Natural killer cell (primary cell): ENCODE data around the gene ASIC2. TPM values are rescaled to one million over a fixed set of nuclear protein-coding genes. Genes with fewer than 3 reads are reported as not detected.

ENCODE experiments used
- ATAC-seq, 3 donors: fragments of 150-1000 bp in 2 of 3; fragments of 200-7000 bp in 1 of 3; cut with Tn5 transposase; 1 replicate in 1 of 3; 2 replicates in 2 of 3; pipeline ENCODE4 v1.10.0; 2021; ENCODE audit warnings: mild to moderate bottlenecking in 2 of 3, moderate library complexity in 2 of 3
- DNase-seq, 2 donors: peaks; one replicate each; pipeline versions ENCODE4 v3.0.0 to v3.0.0-alpha.2; 2013 to 2021; ENCODE audit warnings: mixed read lengths in 1 of 2
- H3K27ac ChIP-seq: one replicate; pipeline ENCODE4 v1.5.1; 2013; ENCODE audit warnings: mild to moderate bottlenecking, low read length
- H3K27me3 ChIP-seq: one replicate; pipeline ENCODE4 v1.6.1; 2013; ENCODE audit warnings: low read length; ENCODE audit not compliant: control insufficient read depth, insufficient read depth
- H3K36me3 ChIP-seq: one replicate; pipeline ENCODE4 v1.6.1; 2013; ENCODE audit warnings: low read length; ENCODE audit not compliant: control insufficient read depth, insufficient read depth
- H3K4me1 ChIP-seq: one replicate; pipeline ENCODE4 v1.6.1; 2013; ENCODE audit warnings: low read length; ENCODE audit not compliant: control insufficient read depth, insufficient read depth
- H3K4me3 ChIP-seq: one replicate; pipeline ENCODE4 v1.5.1; 2013; ENCODE audit warnings: low read length
- H3K9me3 ChIP-seq: one replicate; pipeline ENCODE4 v1.6.1; 2013; ENCODE audit warnings: low read length; ENCODE audit not compliant: control insufficient read depth, insufficient read depth
- H3K27ac Mint-ChIP-seq, 2 donors: one replicate each; pipeline ENCODE4 v1.8.0; 2022; ENCODE audit warnings: mild to moderate bottlenecking in 2 of 2, mixed read lengths in 2 of 2, moderate library complexity in 1 of 2
- H3K27me3 Mint-ChIP-seq, 2 donors: one replicate each; pipeline ENCODE4 v1.8.0; 2022; ENCODE audit warnings: low read depth in 2 of 2, mixed read lengths in 2 of 2
- H3K36me3 Mint-ChIP-seq: one replicate; pipeline ENCODE4 v1.8.0; 2022; ENCODE audit warnings: mixed read lengths
- H3K4me1 Mint-ChIP-seq, 2 donors: one replicate each; pipeline ENCODE4 v1.8.0; 2022; ENCODE audit warnings: mixed read lengths in 2 of 2
- H3K4me3 Mint-ChIP-seq: one replicate; pipeline ENCODE4 v1.8.0; 2022; ENCODE audit warnings: mild to moderate bottlenecking, moderate library complexity, mixed read lengths
- H3K9me3 Mint-ChIP-seq, 2 donors: one replicate each; pipeline ENCODE4 v1.8.0; 2022; ENCODE audit warnings: mixed read lengths in 2 of 2
- CTCF ChIP-seq: fragments of 200-600 bp; IDR thresholded peaks from one replicate; pipeline ENCODE4 v1.8.0; 2022; ENCODE audit warnings: antibody characterized with exemption
- WGBS: methylation state at CpG from one replicate; pipeline ENCODE4 v1.1.7; 2013; ENCODE audit warnings: missing lambda C conversion rate; ENCODE audit not compliant: insufficient coverage; 5-methylcytosine and 5-hydroxymethylcytosine counted together
- intact Hi-C: fragments of 100-400 bp; cut with micrococcal nuclease; formaldehyde crosslinking; loops from one replicate; pipeline ENCODE4 v1.14.2; 2022
- total RNA-seq, 4 donors: library from RNA; stranded (reverse); fragments of 120-200 nt in 1 of 4; gene quantifications; one replicate each; pipeline versions ENCODE4 v1.2.3 to v1.2.4, GENCODE V29; 2013 to 2022

Gene ASIC2
- total RNA-seq, 3 donors from 2014 or later (not counting 1 experiment from before 2014, with no cell fraction given) = not detected

- no peak overlapping the region for H3K27ac ChIP-seq
- no peaks in the 10 kb centered on the region for H3K27me3 ChIP-seq
- H3K36me3 ChIP-seq = no peaks in the 10 kb centered on the region
- ATAC-seq (no peak), DNase-seq (no peak)
- H3K4me3 ChIP-seq = no peak overlapping the region
- WGBS = 76% methylated on average over 3 of the region's 3 CpGs
- Mint-ChIP-seq H3K9me3 (no peaks in the 10 kb centered on the region), H3K4me3 (no peak overlapping the region), H3K4me1 (no peaks in the 10 kb centered on the region), H3K27ac (no peak overlapping the region), H3K27me3 (peaks cover 6 to 44% of the 10 kb centered on the region in 2 donors), H3K36me3 (no peaks in the 10 kb centered on the region)
- intact Hi-C loops = no loop called here
- no peaks in the 10 kb centered on the region for H3K9me3 ChIP-seq
- no peak for TF ChIP-seq CTCF
- no peaks in the 10 kb centered on the region for H3K4me1 ChIP-seq
Observed at GRCh38 chr17:33227911-33228310, 65.2 kb downstream of the ASIC2 start.

- Histone ChIP-seq H3K36me3 (no peaks in the 10 kb centered on the region), H3K4me3 (no peak overlapping the region), H3K9me3 (no peaks in the 10 kb centered on the region), H3K27ac (no peak overlapping the region), H3K27me3 (no peaks in the 10 kb centered on the region), H3K4me1 (no peaks in the 10 kb centered on the region)
- no peak for TF ChIP-seq CTCF
- Mint-ChIP-seq H3K4me1 (no peaks in the 10 kb centered on the region), H3K4me3 (no peak overlapping the region), H3K36me3 (no peaks in the 10 kb centered on the region), H3K27ac (no peak overlapping the region), H3K27me3 (peaks cover 8 to 44% of the 10 kb centered on the region in 2 donors), H3K9me3 (no peaks in the 10 kb centered on the region)
- ATAC-seq = no peak
- no peak for DNase-seq
- intact Hi-C loops = no loop called here
Observed at GRCh38 chr17:33225994-33226393, 67.1 kb downstream of the ASIC2 start.

GRCh38 chr17:33225509-33225908, 67.6 kb downstream of the ASIC2 start:
- intact Hi-C loops = no loop called here
- no peak overlapping the region for H3K27ac ChIP-seq
- Mint-ChIP-seq H3K9me3 (no peaks in the 10 kb centered on the region), H3K27ac (no peak overlapping the region), H3K36me3 (no peaks in the 10 kb centered on the region), H3K27me3 (peaks cover 8 to 44% of the 10 kb centered on the region in 2 donors), H3K4me1 (no peaks in the 10 kb centered on the region), H3K4me3 (no peak overlapping the region)
- no peaks in the 10 kb centered on the region for H3K36me3 ChIP-seq
- ATAC-seq = no peak
- no peaks in the 10 kb centered on the region for H3K27me3 ChIP-seq
- no peaks in the 10 kb centered on the region for H3K4me1 ChIP-seq
- H3K9me3 ChIP-seq = no peaks in the 10 kb centered on the region
- TF ChIP-seq CTCF = no peak
- H3K4me3 ChIP-seq = no peak overlapping the region
- 52% methylated on average over 1 of the region's 1 CpG for WGBS
- no peak for DNase-seq

- TF ChIP-seq CTCF = no peak
- peaks cover 17 to 18% of the 10 kb centered on the region in 2 donors for H3K27me3 Mint-ChIP-seq
- Histone ChIP-seq H3K36me3 (no peaks in the 10 kb centered on the region), H3K27ac (no peak overlapping the region), H3K4me3 (no peak overlapping the region), H3K4me1 (no peaks in the 10 kb centered on the region), H3K9me3 (no peaks in the 10 kb centered on the region), H3K27me3 (no peaks in the 10 kb centered on the region)
- no peak for DNase-seq
- H3K9me3 Mint-ChIP-seq = no peaks in the 10 kb centered on the region
- intact Hi-C loops = no loop called here
- WGBS = 72% methylated on average over 3 of the region's 3 CpGs
- no peak overlapping the region for H3K27ac Mint-ChIP-seq
- H3K36me3 Mint-ChIP-seq = no peaks in the 10 kb centered on the region
- no peaks in the 10 kb centered on the region for H3K4me1 Mint-ChIP-seq
- no peak overlapping the region for H3K4me3 Mint-ChIP-seq
- ATAC-seq = no peak
Observed at GRCh38 chr17:33220036-33220435, 73.1 kb downstream of the ASIC2 start.
